Mesothelial cell of epicardium (in vitro differentiated cells): ENCODE measurements around the gene MAPK4. TPM values are rescaled to one million over a fixed set of nuclear protein-coding genes. Genes with fewer than 3 reads are reported as not detected.

Source experiments
- DNase-seq, 2 experiments: peaks; one replicate each; pipeline ENCODE4 v3.0.0; 2021; ENCODE audit warnings: low spot score in 2 of 2; ENCODE audit not compliant: unreplicated experiment in 2 of 2
- H3K27ac Mint-ChIP-seq: 2 replicates; pipeline ENCODE4 v1.8.0; 2021; ENCODE audit warnings: mixed read lengths
- H3K27me3 Mint-ChIP-seq: 2 replicates; pipeline ENCODE4 v1.8.0; 2021; ENCODE audit warnings: low read depth, mixed read lengths
- H3K36me3 Mint-ChIP-seq: 2 replicates; pipeline ENCODE4 v1.8.0; 2021; ENCODE audit warnings: mixed read lengths
- H3K4me1 Mint-ChIP-seq: 2 replicates; pipeline ENCODE4 v1.8.0; 2021; ENCODE audit warnings: mixed read lengths
- H3K4me3 Mint-ChIP-seq: 2 replicates; pipeline ENCODE4 v1.8.0; 2021; ENCODE audit warnings: mild to moderate bottlenecking, moderate library complexity, mixed read lengths
- H3K9me3 Mint-ChIP-seq: 2 replicates; pipeline ENCODE4 v1.8.0; 2021; ENCODE audit warnings: mixed read lengths
- CTCF ChIP-seq: fragments of 200-600 bp; sonication (generic); IDR thresholded peaks from one replicate; pipeline ENCODE4 v1.5.0; 2021; ENCODE audit warnings: antibody characterized with exemption; ENCODE audit not compliant: unreplicated experiment
- total RNA-seq: library from RNA; stranded (reverse); gene quantifications from 3 replicates; pipeline ENCODE4 v1.2.1, GENCODE V29; 2021

Gene MAPK4
- total RNA-seq, 1 donor from 2014 or later = 6.3 TPM

- no peak for DNase-seq
- Mint-ChIP-seq H3K27me3 (no peaks in the 10 kb centered on the region), H3K27ac (no peak overlapping the region), H3K4me3 (no peak overlapping the region), H3K36me3 (peaks cover 1% of the 10 kb centered on the region), H3K4me1 (peaks cover 35% of the 10 kb centered on the region), H3K9me3 (no peaks in the 10 kb centered on the region)
- TF ChIP-seq CTCF = no peak
Measured at GRCh38 chr18:50627594-50628532, 68.0 kb downstream of the MAPK4 start.

GRCh38 chr18:50628533-50628905, 68.6 kb downstream of the MAPK4 start:
- Mint-ChIP-seq H3K4me3 (no peak overlapping the region), H3K9me3 (no peaks in the 10 kb centered on the region), H3K27me3 (no peaks in the 10 kb centered on the region), H3K4me1 (peaks cover 32% of the 10 kb centered on the region), H3K27ac (no peak overlapping the region), H3K36me3 (peaks cover 1% of the 10 kb centered on the region)
- TF ChIP-seq CTCF = no peak
- DNase-seq = no peak

DNA sequence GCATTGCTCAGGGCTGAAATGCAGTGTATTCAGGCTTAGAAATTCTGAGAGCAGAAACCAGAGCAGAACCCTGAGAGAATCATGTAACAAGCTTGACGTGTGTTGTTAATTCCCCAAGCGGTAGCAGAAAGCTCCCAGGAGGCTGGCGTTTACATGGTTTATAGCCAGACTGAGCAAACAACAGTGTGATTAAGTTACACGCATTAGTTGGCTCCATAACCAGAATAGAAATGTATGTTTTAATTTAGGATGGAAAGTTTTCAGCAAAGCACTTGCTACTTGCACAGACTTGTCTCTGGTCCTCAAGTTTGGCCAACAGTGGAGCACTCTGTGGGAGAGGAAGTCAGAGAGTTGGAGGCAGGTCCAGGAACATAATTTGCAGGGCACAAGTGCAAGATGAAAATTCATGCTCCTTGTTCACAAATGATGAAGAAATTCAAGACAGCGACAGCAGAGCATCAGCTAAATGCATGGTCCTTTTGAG, 69.3 kb downstream of the MAPK4 start:
- peaks cover 35% of the 10 kb centered on the region for H3K4me1 Mint-ChIP-seq
- no peak overlapping the region for H3K4me3 Mint-ChIP-seq
- no peaks in the 10 kb centered on the region for H3K9me3 Mint-ChIP-seq
- no peak for TF ChIP-seq CTCF
- no peaks in the 10 kb centered on the region for H3K27me3 Mint-ChIP-seq
- H3K27ac Mint-ChIP-seq = no peak overlapping the region
- no peak for DNase-seq
- peaks cover 1% of the 10 kb centered on the region for H3K36me3 Mint-ChIP-seq

DNA sequence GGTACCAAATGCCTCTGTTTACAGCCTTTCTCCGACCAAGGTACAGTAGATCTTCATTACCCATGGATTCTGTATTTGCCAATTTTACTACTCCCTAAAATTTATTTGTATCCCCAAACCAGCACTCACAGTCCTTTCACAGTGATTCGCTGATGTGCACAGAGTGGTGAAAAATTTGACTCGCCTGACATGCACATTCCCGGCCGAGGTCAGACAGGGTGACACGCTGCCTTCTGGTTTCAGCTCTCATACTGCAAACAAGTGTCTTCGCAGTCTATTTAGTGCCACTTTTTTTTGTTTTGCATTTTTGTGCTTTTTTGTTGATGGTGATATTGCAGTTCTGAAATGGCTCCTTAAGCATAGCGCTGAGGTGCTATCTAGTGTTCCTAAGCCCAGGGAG, 71.0 kb downstream of the MAPK4 start:
- H3K4me3 Mint-ChIP-seq = no peak overlapping the region
- DNase-seq = no peak
- H3K36me3 Mint-ChIP-seq = no peaks in the 10 kb centered on the region
- peaks cover 35% of the 10 kb centered on the region for H3K4me1 Mint-ChIP-seq
- no peak for TF ChIP-seq CTCF
- no peaks in the 10 kb centered on the region for H3K27me3 Mint-ChIP-seq
- no peak overlapping the region for H3K27ac Mint-ChIP-seq
- no peaks in the 10 kb centered on the region for H3K9me3 Mint-ChIP-seq

GRCh38 chr18:50632895-50633515, 73.1 kb downstream of the MAPK4 start:
- TF ChIP-seq CTCF = no peak
- Mint-ChIP-seq H3K4me1 (peaks cover 35% of the 10 kb centered on the region), H3K4me3 (no peak overlapping the region), H3K9me3 (no peaks in the 10 kb centered on the region), H3K36me3 (no peaks in the 10 kb centered on the region), H3K27ac (no peak overlapping the region), H3K27me3 (no peaks in the 10 kb centered on the region)
- DNase-seq = no peak
